ENCODE measurements around the gene GRAMD1B.

GRCh38 chr11:123390146-123390545 is 39.9 kb upstream of the GRAMD1B start:
- TF ChIP-seq, protein P1, sequence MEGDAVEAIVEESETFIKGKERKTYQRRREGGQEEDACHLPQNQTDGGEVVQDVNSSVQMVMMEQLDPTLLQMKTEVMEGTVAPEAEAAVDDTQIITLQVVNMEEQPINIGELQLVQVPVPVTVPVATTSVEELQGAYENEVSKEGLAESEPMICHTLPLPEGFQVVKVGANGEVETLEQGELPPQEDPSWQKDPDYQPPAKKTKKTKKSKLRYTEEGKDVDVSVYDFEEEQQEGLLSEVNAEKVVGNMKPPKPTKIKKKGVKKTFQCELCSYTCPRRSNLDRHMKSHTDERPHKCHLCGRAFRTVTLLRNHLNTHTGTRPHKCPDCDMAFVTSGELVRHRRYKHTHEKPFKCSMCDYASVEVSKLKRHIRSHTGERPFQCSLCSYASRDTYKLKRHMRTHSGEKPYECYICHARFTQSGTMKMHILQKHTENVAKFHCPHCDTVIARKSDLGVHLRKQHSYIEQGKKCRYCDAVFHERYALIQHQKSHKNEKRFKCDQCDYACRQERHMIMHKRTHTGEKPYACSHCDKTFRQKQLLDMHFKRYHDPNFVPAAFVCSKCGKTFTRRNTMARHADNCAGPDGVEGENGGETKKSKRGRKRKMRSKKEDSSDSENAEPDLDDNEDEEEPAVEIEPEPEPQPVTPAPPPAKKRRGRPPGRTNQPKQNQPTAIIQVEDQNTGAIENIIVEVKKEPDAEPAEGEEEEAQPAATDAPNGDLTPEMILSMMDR (IDR thresholded peaks at IDR 0.05; ENCODE audit: poor library complexity): no peak
- TF ChIP-seq EZH2phosphoT487 (IDR thresholded peaks at IDR 0.05; ENCODE audit: low read depth, severe bottlenecking, unreplicated experiment): no peak
